22Rv1 (cell line): Measurements from ENCODE around the gene SH3BP4.

Experiments used
- CTCF ChIP-seq: fragments of 450-650 bp; IDR thresholded peaks from 2 replicates; pipeline ENCODE4 v1.5.1; 2017; ENCODE audit warnings: mild to moderate bottlenecking
- ZFX ChIP-seq: fragments of 450-650 bp; IDR thresholded peaks from 2 replicates; pipeline ENCODE4 v1.6.1; 2017; ENCODE audit warnings: antibody characterized with exemption, borderline replicate concordance

GRCh38 chr2:235047171-235048160, 95.6 kb downstream of the SH3BP4 start:
- TF ChIP-seq CTCF, result no peak
- TF ChIP-seq ZFX, result no peak
